ENCODE data around the gene TEX26.

TEX26 gene

DNA sequence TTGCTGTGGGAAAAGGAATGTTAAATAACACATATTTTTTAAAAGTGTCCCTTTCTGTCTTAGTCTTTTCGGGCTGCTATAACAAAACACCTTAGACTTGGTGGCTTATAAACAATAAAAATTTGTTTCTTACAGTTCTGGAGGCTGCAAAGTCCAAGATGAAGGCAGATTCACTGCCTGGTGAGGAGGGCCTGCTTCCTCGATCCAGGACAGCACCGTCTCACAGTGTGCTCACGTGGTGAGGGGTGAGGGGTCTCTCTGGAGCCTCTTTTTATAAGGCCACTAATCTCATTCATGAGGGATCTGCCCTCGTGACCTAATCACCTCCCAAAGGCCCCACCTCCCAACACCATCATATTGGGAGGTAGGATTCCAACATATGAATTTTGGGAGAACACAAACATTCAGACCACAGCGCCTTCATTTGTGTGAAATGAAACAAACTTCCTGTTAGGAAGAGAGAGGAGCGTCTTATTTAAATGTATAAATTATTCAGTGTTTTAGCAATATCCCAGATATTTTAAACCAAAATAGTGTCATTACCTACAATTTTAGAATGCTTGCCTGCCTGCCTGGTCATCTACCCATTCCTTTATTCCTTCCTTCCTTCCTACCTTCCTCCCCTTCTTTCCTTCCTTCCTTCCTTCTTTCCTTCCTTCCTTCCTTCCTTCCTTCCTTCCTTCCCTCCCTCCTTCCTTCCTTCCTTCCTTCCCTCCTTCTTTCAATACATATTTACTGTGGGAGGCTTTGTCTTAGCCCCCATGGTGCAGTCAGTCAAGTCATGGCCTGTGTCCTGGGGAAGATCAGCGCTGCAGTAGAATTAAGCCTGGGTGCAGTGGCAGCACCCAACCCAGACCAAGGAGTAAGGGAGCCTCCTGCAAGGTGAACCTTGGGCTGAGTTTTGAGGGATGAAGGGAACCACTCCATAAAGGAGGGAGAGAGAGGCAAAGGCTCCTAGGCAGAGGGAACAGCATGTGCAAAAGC lies 84.2 kb downstream of the TEX26 start:
- no peak for DNase-seq

- DNase-seq, result no peak
These were observed 86.1 kb downstream of the TEX26 start for GRCh38 chr13:31018511-31018910.

- no peak for DNase-seq
These were observed 88.5 kb downstream of the TEX26 start for GRCh38 chr13:31020996-31021395.

GRCh38 chr13:31022288-31022895 lies 89.9 kb downstream of the TEX26 start:
- no peak for DNase-seq

GRCh38 chr13:31022928-31023530 lies 90.6 kb downstream of the TEX26 start:
- DNase-seq, result no peak

Measured in NCI-H2107 (cell line).